GM10266 (cell line): ENCODE data around the gene VWA8.

Source experiments
- DNase-seq: peaks from one replicate; pipeline ENCODE4 v3.0.0; 2012; ENCODE audit errors: extremely low spot score
- TF ChIP-seq, protein P1 (sequence below): IDR thresholded peaks from 2 replicates; pipeline ENCODE4 v1.5.1; 2012; ENCODE audit warnings: mild to moderate bottlenecking, low read depth; ENCODE audit not compliant: control insufficient read depth, insufficient read depth; ENCODE audit errors: missing control alignments

Gene VWA8

DNA sequence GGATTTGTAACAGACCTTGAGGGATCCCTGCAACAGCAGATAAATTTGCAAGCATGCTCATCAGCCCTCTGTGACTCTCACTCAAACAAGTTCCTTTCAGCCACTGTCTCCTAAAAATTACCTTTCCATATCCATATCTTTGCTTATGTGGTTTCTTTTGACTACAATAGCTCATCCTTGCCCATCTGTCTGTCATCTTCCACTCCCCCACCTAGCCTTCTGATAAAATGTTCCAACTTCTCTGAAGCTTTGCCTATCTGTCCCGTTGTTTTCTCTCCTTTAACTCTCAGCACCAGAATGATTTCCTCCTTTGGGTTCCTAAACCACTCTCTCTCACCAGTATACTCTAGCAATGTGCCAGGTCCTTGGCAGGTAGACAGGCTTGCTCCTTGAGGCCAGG is 194.5 kb downstream of the VWA8 start:
- DNase-seq: no peak
- TF ChIP-seq, protein P1, sequence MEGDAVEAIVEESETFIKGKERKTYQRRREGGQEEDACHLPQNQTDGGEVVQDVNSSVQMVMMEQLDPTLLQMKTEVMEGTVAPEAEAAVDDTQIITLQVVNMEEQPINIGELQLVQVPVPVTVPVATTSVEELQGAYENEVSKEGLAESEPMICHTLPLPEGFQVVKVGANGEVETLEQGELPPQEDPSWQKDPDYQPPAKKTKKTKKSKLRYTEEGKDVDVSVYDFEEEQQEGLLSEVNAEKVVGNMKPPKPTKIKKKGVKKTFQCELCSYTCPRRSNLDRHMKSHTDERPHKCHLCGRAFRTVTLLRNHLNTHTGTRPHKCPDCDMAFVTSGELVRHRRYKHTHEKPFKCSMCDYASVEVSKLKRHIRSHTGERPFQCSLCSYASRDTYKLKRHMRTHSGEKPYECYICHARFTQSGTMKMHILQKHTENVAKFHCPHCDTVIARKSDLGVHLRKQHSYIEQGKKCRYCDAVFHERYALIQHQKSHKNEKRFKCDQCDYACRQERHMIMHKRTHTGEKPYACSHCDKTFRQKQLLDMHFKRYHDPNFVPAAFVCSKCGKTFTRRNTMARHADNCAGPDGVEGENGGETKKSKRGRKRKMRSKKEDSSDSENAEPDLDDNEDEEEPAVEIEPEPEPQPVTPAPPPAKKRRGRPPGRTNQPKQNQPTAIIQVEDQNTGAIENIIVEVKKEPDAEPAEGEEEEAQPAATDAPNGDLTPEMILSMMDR: no peak

DNA sequence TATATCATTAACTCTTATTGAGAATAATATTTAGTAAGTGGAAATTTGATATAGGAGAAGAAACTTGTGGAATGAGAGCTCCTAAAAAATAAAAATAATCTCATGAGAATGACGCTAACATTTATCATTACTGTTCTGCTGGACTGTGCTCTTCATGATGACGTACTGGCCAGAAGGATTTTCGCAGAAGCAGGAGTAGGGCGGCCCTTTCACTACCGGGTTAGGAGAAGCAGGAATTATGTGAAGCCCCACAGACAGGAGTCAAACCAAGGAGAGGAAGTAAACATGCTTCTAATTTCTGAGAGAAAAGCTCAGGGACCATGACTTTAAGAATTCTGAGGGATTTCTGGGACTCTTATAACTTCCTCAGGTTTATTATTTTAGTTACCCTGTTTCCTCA is 195.1 kb downstream of the VWA8 start:
- TF ChIP-seq, protein P1: no peak
- DNase-seq: no peak

DNA sequence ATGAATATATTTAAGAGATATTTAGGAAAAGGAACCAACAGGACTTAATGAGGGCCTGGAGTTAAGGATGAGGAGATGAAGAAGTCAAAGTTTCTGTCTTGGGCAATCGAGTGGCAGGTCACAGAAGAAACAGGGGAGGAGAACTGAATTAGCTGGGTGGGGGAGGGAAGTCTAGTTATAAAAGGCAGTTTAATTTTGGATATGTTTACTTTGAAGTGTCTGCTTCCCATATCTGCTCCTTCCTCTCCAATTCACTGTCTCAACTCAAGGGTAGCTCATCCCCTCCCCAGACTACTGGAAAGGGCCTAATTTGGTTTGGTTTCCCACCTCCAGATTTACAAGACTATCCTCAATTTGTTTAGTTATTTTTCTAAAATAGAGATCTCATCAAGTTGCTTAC is 195.9 kb downstream of the VWA8 start:
- no peak for DNase-seq
- TF ChIP-seq, protein P1: no peak

DNA sequence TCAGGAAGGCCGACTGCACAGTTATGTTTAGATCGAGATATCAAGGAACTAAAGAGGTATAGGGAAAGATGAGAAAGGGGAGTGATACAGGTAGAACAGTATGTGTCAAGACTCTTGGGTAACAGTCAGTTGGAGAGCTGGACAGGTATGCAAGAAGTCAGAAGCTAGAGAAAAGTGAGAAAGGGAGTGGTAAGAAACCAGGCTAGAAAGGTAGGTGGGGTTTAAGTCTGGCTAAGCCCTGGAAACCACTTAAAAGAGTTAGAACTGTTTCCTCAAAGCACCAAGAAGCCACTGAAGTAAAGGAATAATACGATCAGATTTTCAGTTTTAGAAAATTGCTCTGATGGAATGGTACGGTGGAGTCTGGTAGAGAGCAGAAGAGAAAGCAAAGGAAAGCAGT is 196.4 kb downstream of the VWA8 start:
- no peak for DNase-seq
- TF ChIP-seq, protein P1: no peak

DNA sequence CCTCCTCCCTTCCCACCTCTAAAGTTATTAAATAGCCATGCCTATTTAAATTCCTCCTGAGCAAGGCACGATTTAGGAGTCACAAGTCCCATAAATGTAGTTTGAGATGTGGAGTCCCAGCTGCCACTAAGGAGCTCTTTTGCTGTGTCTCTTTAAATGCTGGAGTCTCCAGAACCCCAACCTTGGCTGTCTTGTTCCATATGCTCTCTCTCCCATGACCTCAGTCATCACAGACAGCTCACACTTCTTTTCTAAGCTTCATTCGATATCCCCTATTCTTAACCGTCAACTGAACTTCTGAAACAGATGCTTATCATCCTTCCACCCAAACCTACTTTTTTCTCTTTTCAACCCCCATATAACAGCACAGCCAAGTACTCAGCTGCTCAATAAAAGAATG is 197.1 kb downstream of the VWA8 start:
- TF ChIP-seq, protein P1: no peak
- no peak for DNase-seq

DNA sequence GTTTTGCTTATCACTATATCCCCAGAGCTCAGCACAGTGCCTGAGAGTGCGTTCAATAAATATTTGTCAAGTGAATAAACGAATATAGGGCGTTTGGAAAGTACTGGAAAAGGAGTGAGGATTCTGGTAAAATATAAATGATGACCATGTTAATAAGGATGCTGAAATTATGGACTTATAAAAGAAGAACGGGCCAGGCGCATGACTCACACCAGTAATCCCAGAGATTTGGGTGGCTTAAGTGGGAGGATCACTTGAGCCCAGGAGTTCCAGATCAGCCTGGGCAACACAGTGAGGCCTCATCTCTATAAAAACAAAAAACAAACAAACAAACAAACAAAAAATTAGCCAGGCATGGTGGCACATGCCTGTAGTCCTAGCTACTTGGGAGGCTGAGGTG is 198.1 kb downstream of the VWA8 start:
- TF ChIP-seq, protein P1: no peak
- no peak for DNase-seq

DNA sequence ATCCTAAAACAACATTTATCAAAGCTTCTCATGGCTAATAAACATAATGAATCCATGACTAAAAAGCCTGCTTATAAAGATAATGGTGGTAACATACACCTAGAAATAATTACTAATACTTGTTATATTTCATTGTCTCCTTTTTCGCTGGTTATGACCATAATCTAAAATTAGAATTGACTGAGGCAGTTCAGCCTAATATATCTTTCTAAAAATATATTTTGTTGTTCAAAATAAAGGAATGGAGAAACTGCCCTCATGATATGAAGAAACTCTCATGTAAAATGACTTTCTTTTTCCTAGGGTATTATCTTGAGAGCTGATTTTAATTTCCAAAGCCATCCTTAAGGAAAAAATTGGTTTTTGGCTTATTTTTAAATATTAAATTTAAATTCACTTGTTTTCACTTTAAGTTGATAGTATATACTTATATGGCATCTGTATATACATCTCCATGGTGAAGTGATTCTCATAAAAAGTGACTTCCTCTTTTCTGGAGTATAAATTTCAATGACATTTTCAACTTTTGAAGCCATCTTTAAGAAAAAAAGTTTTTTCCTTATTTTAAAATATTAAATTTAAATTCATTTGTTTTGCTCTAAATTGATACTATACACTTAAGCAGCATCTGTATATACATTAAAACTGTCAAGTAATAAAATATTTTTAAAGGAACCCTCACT is 204.6 kb downstream of the VWA8 start:
- TF ChIP-seq, protein P1: no peak
- no peak for DNase-seq
